Activated CD4-positive, alpha-beta T cell treated with anti-CD3 and anti-CD28 coated beads, Interleukin-2, amount 10 ng/mL, durations not matched to agents 7 days and 5 days (primary cell): ENCODE results near the gene PDE1A. TPM values are rescaled to one million over a fixed set of nuclear protein-coding genes. Genes with fewer than 3 reads are reported as not detected.
"Not testable (repeated sequence)": the region's sequence is repeated elsewhere in the genome, so short reads cannot be mapped to it uniquely, and the experiment has no call there.

Source experiments
- CTCF ChIA-PET: fragments of 350-600 bp; sonication (Branson Sonifier 250); formaldehyde crosslinking; loops from one replicate; lab custom pipeline; 2021; ENCODE audit warnings: antibody characterized with exemption; lab: Charles Lee
- POLR2A ChIA-PET: fragments of 350-600 bp; sonication (Branson Sonifier 250); formaldehyde crosslinking; loops from one replicate; lab custom pipeline; 2021; ENCODE audit warnings: antibody characterized with exemption; lab: Charles Lee
- DNase-seq: peaks from one replicate; pipeline ENCODE4 v3.0.0-alpha.2; 2020
- H3K27ac Mint-ChIP-seq: one replicate; pipeline ENCODE4 v1.8.0; 2021; ENCODE audit warnings: mild to moderate bottlenecking, moderate library complexity, mixed read lengths
- H3K27me3 Mint-ChIP-seq: one replicate; pipeline ENCODE4 v1.8.0; 2021; ENCODE audit warnings: mixed read lengths
- H3K36me3 Mint-ChIP-seq: one replicate; pipeline ENCODE4 v1.8.0; 2021; ENCODE audit warnings: low read depth, mixed read lengths
- H3K4me1 Mint-ChIP-seq: one replicate; pipeline ENCODE4 v1.8.0; 2021; ENCODE audit warnings: mixed read lengths
- H3K4me3 Mint-ChIP-seq: one replicate; pipeline ENCODE4 v1.8.0; 2021; ENCODE audit warnings: mild to moderate bottlenecking, moderate library complexity, mixed read lengths
- H3K9me3 Mint-ChIP-seq: one replicate; pipeline ENCODE4 v1.8.0; 2021; ENCODE audit warnings: mixed read lengths
- total RNA-seq, 2 experiments: library from RNA; stranded (reverse); gene quantifications; one replicate each; pipeline ENCODE4 v1.2.3, GENCODE V29; 2021

PDE1A gene
- total RNA-seq, 2 experiments from 2014 or later, result not detected

GRCh38 chr2:182393270-182393760, 33.5 kb downstream of the PDE1A start:
- Mint-ChIP-seq H3K9me3 (no peaks in the 10 kb centered on the region), H3K27me3 (no peaks in the 10 kb centered on the region), H3K27ac (no peak overlapping the region), H3K36me3 (no peaks in the 10 kb centered on the region), H3K4me3 (no peak overlapping the region), H3K4me1 (no peaks in the 10 kb centered on the region)
- no peak for DNase-seq
- ChIA-PET CTCF (no interaction called here), POLR2A (no interaction called here)

- no peaks in the 10 kb centered on the region for H3K4me1 Mint-ChIP-seq
- no peak overlapping the region for H3K27ac Mint-ChIP-seq
- no peaks in the 10 kb centered on the region for H3K36me3 Mint-ChIP-seq
- ChIA-PET CTCF (no interaction called here), POLR2A (no interaction called here)
- no peaks in the 10 kb centered on the region for H3K27me3 Mint-ChIP-seq
- no peak for DNase-seq
- H3K9me3 Mint-ChIP-seq, result no peaks in the 10 kb centered on the region
- no peak overlapping the region for H3K4me3 Mint-ChIP-seq
These were observed 35.4 kb downstream of the PDE1A start for GRCh38 chr2:182391443-182391842.

DNA sequence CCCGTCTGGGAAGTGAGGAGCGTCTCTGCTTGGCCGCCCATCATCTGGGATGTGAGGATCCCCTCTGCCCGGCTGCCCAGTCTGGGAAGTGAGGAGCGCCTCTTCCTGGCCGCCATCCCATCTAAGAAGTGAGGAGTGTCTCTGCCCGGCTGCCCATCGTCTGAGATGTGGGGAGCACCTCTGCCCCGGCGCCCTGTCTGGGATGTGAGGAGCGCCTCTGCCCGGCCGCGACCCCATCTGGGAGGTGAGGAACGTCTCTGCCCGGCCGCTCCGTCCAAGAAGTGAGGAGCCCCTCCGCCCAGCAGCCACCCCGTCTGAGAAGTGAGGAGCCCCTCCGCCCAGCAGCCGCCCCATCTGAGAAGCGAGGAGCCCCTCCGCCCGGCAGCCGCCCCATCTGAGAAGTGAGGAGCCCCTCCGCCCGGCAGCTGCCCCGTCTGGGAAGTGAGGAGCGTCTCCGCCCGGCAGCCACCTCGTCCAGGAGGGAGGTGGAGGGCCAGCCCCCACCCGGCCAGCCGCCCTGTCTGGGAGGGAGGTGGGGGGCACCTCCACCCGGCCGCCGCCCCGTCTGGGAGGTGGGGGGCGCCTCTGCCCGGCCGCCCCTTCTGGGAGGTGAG, 40.5 kb downstream of the PDE1A start:
- H3K36me3 Mint-ChIP-seq, H3K4me3 Mint-ChIP-seq, H3K4me1 Mint-ChIP-seq, H3K27ac Mint-ChIP-seq, DNase-seq, H3K9me3 Mint-ChIP-seq, CTCF ChIA-PET, H3K27me3 Mint-ChIP-seq, POLR2A ChIA-PET: not testable (repeated sequence)

DNA sequence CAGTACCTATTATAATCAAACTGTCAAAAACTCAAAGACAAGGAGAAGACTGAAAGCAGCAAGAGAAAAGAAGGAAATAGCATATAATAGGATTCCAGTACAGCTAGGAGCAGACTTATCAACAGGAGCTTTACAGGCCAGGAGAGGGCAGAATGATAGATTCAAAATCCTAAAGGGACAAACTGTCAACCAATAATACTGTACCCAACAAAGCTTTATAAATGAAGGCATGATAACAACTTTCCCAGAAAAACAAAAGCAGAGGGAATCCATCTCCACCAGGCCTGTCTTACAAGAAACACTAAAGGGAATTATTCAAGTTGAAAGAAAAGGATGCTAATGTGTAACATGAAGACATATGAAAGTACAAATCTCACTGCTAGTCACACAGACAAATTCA, 42.0 kb downstream of the PDE1A start:
- H3K36me3 Mint-ChIP-seq, result no peaks in the 10 kb centered on the region
- no peak overlapping the region for H3K4me3 Mint-ChIP-seq
- POLR2A ChIA-PET, result no interaction called here
- DNase-seq, result no peak
- H3K27me3 Mint-ChIP-seq, result no peaks in the 10 kb centered on the region
- H3K4me1 Mint-ChIP-seq, result no peaks in the 10 kb centered on the region
- no peak overlapping the region for H3K27ac Mint-ChIP-seq
- peaks cover 8% of the 10 kb centered on the region for H3K9me3 Mint-ChIP-seq
- CTCF ChIA-PET, result no interaction called here

- peaks cover 15% of the 10 kb centered on the region for H3K9me3 Mint-ChIP-seq
- no peaks in the 10 kb centered on the region for H3K36me3 Mint-ChIP-seq
- no peaks in the 10 kb centered on the region for H3K4me1 Mint-ChIP-seq
- ChIA-PET CTCF (no interaction called here), POLR2A (no interaction called here)
- no peaks in the 10 kb centered on the region for H3K27me3 Mint-ChIP-seq
- DNase-seq, result no peak
- H3K27ac Mint-ChIP-seq, result no peak overlapping the region
- no peak overlapping the region for H3K4me3 Mint-ChIP-seq
These were observed 45.6 kb downstream of the PDE1A start for GRCh38 chr2:182381225-182381624.

GRCh38 chr2:182379241-182379640, 47.6 kb downstream of the PDE1A start:
- Mint-ChIP-seq H3K9me3 (peaks cover 15% of the 10 kb centered on the region), H3K4me1 (no peaks in the 10 kb centered on the region), H3K4me3 (no peak overlapping the region), H3K27me3 (no peaks in the 10 kb centered on the region), H3K27ac (no peak overlapping the region), H3K36me3 (no peaks in the 10 kb centered on the region)
- DNase-seq, result no peak
- POLR2A ChIA-PET, result no interaction called here
- CTCF ChIA-PET, result no interaction called here

- Mint-ChIP-seq H3K36me3 (no peaks in the 10 kb centered on the region), H3K27me3 (no peaks in the 10 kb centered on the region), H3K9me3 (peaks cover 15% of the 10 kb centered on the region), H3K4me1 (no peaks in the 10 kb centered on the region), H3K4me3 (no peak overlapping the region), H3K27ac (no peak overlapping the region)
- POLR2A ChIA-PET, result no interaction called here
- CTCF ChIA-PET, result no interaction called here
- DNase-seq, result no peak
These were observed 48.1 kb downstream of the PDE1A start for GRCh38 chr2:182378759-182379158.

GRCh38 chr2:182377467-182377866, 49.4 kb downstream of the PDE1A start:
- Mint-ChIP-seq H3K4me3 (no peak overlapping the region), H3K9me3 (peaks cover 10% of the 10 kb centered on the region), H3K27me3 (no peaks in the 10 kb centered on the region), H3K4me1 (no peaks in the 10 kb centered on the region), H3K27ac (no peak overlapping the region), H3K36me3 (no peaks in the 10 kb centered on the region)
- ChIA-PET CTCF (no interaction called here), POLR2A (no interaction called here)
- no peak for DNase-seq

DNA sequence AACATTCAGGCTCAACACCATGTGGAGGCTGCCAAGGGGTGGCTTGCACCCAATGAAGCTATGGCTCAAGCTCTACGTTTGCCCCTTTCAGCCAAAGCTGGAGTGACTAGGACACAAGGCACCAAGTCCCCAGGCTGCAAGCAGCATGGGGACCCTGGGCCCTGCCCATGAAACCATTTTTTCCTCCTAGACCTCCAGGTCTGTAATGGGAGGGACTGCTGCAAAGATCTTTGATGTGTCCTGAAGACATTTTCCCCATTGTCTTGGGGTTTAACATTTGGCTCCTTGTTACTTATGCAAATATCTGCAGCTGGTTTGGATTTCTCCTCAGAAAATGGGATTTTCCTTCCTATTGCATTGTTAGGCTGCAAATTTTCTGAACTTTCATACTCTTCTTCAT, 51.0 kb downstream of the PDE1A start:
- CTCF ChIA-PET, result no interaction called here
- Mint-ChIP-seq H3K27me3 (no peaks in the 10 kb centered on the region), H3K4me3 (no peak overlapping the region), H3K4me1 (no peaks in the 10 kb centered on the region), H3K27ac (no peak overlapping the region), H3K9me3 (peaks cover 7% of the 10 kb centered on the region), H3K36me3 (no peaks in the 10 kb centered on the region)
- POLR2A ChIA-PET, result no interaction called here
- no peak for DNase-seq

DNA sequence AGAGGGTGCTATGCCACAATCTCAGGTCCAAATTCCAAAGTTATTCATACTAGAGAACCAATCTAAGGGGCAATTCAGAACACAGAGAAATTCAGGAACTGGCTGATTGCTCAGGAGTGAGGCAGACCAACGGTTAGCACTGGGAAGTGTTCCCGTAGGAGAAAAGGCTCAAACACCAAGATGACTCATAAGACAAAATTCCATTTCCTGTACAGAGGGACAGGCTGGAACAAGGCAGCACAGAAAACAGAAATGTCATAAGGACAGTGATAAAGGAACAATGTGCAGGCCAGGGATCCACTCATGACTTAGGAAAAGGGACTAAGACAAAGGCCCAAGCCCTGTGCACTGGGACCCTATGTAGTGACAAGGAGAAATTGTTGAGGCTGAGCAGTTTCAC, 54.2 kb downstream of the PDE1A start:
- ChIA-PET POLR2A (no interaction called here), CTCF (no interaction called here)
- Mint-ChIP-seq H3K4me3 (no peak overlapping the region), H3K4me1 (no peaks in the 10 kb centered on the region), H3K27ac (no peak overlapping the region), H3K9me3 (peaks cover 4% of the 10 kb centered on the region), H3K36me3 (no peaks in the 10 kb centered on the region), H3K27me3 (no peaks in the 10 kb centered on the region)
- DNase-seq, result no peak

GRCh38 chr2:182368996-182369395, 57.8 kb downstream of the PDE1A start:
- H3K27ac Mint-ChIP-seq, result no peak overlapping the region
- H3K27me3 Mint-ChIP-seq, result no peaks in the 10 kb centered on the region
- ChIA-PET POLR2A (no interaction called here), CTCF (no interaction called here)
- H3K4me1 Mint-ChIP-seq, result no peaks in the 10 kb centered on the region
- no peaks in the 10 kb centered on the region for H3K9me3 Mint-ChIP-seq
- H3K36me3 Mint-ChIP-seq, result no peaks in the 10 kb centered on the region
- H3K4me3 Mint-ChIP-seq, result no peak overlapping the region
- no peak for DNase-seq

DNA sequence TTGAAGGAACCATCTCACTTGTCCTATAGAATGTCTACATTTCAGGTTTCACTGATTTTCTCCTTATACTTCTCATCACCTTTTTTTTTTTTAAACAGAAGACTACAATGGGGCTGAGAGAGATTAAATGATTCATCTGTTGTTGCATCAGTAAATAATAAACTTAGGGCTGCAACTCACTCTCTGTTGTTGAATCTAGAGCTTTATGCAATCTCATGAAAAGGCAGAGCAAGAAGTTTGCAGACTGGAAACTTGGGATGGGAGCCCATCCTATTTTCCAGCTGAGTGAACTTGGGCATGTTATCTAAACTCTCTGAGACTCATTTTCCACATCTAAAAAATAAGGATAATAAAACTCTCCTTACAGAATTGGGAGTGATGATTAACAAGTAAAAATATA, 58.4 kb downstream of the PDE1A start:
- ChIA-PET POLR2A (no interaction called here), CTCF (no interaction called here)
- Mint-ChIP-seq H3K36me3 (no peaks in the 10 kb centered on the region), H3K4me1 (no peaks in the 10 kb centered on the region), H3K4me3 (no peak overlapping the region), H3K27ac (no peak overlapping the region), H3K27me3 (no peaks in the 10 kb centered on the region), H3K9me3 (no peaks in the 10 kb centered on the region)
- no peak for DNase-seq

DNA sequence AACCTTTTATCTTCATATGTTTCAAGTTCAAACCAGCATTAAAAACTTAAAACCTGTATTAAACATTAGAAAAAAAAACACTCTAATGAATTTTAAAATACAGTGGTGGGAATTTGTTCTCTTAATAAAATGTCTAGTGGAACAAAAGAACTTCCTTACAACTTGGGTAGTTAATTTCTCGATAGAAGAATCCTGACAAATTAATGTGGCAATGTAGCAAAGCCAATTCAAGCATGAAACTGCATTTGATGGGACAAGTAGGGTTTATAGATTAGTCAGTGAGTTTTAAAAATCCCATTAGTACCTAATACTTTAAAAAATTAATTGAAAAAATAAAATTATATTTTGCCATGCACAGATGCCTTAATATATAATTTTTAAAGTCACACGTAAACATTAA, 59.4 kb downstream of the PDE1A start:
- ChIA-PET POLR2A (no interaction called here), CTCF (interaction anchor here (0.6 kb wide), 1 partner anchor 41 kb away, joined by 3 read pairs; no protein-coding TSS in a partner anchor)
- no peak for DNase-seq
- Mint-ChIP-seq H3K9me3 (no peaks in the 10 kb centered on the region), H3K4me1 (no peaks in the 10 kb centered on the region), H3K36me3 (no peaks in the 10 kb centered on the region), H3K27ac (no peak overlapping the region), H3K27me3 (no peaks in the 10 kb centered on the region), H3K4me3 (no peak overlapping the region)

- ChIA-PET CTCF (no interaction called here), POLR2A (no interaction called here)
- no peak for DNase-seq
- no peak overlapping the region for H3K4me3 Mint-ChIP-seq
- no peaks in the 10 kb centered on the region for H3K9me3 Mint-ChIP-seq
- H3K27ac Mint-ChIP-seq, result no peak overlapping the region
- no peaks in the 10 kb centered on the region for H3K27me3 Mint-ChIP-seq
- no peaks in the 10 kb centered on the region for H3K36me3 Mint-ChIP-seq
- H3K4me1 Mint-ChIP-seq, result no peaks in the 10 kb centered on the region
These were observed 60.2 kb downstream of the PDE1A start for GRCh38 chr2:182366628-182367027.
